ENCODE results near the gene ZDHHC18. TPM values are rescaled to one million over a fixed set of nuclear protein-coding genes. Genes with fewer than 3 reads are reported as not detected.

Gene ZDHHC18, protein sequence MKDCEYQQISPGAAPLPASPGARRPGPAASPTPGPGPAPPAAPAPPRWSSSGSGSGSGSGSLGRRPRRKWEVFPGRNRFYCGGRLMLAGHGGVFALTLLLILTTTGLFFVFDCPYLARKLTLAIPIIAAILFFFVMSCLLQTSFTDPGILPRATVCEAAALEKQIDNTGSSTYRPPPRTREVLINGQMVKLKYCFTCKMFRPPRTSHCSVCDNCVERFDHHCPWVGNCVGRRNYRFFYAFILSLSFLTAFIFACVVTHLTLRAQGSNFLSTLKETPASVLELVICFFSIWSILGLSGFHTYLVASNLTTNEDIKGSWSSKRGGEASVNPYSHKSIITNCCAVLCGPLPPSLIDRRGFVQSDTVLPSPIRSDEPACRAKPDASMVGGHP
- polyA plus RNA-seq (2011; rRNA removed) = 20.4 and 29.2 TPM in 2 replicates
- polyA minus RNA-seq (2011; rRNA and poly(A)+ RNA removed) = 30.1 and 51.3 TPM in 2 replicates

DNA sequence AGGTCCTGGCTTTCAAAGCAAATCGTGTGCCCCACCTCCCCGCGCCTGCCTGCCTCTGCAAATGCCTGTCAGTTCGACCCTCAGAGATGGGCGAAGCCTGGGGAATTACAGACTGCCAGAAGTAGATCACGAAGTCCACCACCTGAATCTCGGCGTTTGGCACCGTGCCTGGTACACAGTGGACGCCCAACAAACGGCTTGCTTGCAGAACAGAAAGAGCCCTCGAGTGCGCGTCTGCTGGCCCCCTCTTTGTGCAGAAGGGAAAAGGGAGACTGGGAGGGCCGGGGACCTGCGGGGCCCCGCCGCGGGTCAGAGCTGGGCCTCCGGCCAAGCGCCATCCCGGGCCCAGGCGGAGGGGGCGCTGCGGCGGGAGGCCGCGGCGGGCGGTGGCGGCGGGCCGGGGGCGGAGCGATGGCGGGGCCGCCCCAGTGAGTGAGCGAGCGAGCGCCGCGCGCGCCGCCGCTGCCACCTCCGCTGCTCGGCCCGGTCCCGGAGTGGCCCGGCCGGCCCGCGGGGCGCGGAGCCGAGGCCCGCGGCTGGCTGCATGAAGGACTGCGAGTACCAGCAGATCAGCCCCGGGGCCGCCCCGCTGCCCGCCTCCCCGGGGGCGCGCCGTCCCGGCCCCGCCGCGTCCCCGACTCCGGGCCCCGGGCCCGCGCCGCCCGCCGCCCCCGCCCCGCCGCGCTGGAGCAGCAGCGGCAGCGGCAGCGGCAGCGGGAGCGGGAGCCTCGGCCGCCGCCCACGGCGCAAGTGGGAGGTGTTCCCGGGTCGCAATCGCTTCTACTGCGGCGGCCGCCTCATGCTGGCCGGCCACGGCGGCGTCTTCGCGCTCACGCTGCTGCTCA lies at the start of gene ZDHHC18:
TSS of gene ZDHHC18 (plus strand) at position 428 of the 845 bp plus-strand sequence. CDS start at position 545, 117 bp downstream.
- H3K27me3 ChIP-seq (ENCODE audit: control insufficient read depth, insufficient read depth, low read length) = no peaks in the 10 kb centered on the region
- TF ChIP-seq, protein P1, sequence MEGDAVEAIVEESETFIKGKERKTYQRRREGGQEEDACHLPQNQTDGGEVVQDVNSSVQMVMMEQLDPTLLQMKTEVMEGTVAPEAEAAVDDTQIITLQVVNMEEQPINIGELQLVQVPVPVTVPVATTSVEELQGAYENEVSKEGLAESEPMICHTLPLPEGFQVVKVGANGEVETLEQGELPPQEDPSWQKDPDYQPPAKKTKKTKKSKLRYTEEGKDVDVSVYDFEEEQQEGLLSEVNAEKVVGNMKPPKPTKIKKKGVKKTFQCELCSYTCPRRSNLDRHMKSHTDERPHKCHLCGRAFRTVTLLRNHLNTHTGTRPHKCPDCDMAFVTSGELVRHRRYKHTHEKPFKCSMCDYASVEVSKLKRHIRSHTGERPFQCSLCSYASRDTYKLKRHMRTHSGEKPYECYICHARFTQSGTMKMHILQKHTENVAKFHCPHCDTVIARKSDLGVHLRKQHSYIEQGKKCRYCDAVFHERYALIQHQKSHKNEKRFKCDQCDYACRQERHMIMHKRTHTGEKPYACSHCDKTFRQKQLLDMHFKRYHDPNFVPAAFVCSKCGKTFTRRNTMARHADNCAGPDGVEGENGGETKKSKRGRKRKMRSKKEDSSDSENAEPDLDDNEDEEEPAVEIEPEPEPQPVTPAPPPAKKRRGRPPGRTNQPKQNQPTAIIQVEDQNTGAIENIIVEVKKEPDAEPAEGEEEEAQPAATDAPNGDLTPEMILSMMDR (IDR thresholded peaks at IDR 0.05; ENCODE audit: low read depth, low read length) = peak; percentile 28; the same call in 1 of the 2 replicates
- POLR2A ChIA-PET = interaction anchor here (0.6 kb wide), 1 partner anchor 39 kb away, joined by 3 read pairs; no protein-coding TSS in a partner anchor
- H3K4me3 ChIP-seq (ENCODE audit: low read depth, low read length) = peak within 1 kb of the TSS; percentile 75
- DNase-seq (ENCODE audit: low read depth, low spot score) = no peak
- no peaks in the 10 kb centered on the region for H3K9me3 ChIP-seq (ENCODE audit: control insufficient read depth, insufficient read depth, low read length)
- H3K27ac ChIP-seq (ENCODE audit: low read depth, low read length) = peak within 1 kb of the TSS; percentile 39
- CTCF ChIA-PET = interaction anchor here (1.6 kb wide), 1 partner anchor 16 kb away, joined by 4 read pairs; no protein-coding TSS in a partner anchor

DNA sequence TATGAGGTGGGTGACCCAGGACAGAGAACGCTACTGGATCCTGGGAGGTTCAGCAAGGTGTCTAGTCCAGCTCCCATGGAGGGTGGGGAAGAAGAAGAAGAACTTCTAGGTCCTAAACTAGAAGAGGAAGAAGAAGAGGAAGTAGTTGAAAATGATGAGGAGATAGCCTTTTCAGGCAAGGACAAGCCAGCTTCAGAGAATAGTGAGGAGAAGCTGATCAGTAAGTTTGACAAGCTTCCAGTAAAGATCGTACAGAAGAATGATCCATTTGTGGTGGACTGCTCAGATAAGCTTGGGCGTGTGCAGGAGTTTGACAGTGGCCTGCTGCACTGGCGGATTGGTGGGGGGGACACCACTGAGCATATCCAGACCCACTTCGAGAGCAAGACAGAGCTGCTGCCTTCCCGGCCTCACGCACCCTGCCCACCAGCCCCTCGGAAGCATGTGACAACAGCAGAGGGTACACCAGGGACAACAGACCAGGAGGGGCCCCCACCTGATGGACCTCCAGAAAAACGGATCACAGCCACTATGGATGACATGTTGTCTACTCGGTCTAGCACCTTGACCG lies 47.3 kb upstream of the ZDHHC18 start:
- Histone ChIP-seq H3K27ac (ENCODE audit: low read depth, low read length) (no peak overlapping the region), H3K4me3 (ENCODE audit: low read depth, low read length) (no peak overlapping the region), H3K27me3 (ENCODE audit: control insufficient read depth, insufficient read depth, low read length) (no peaks in the 10 kb centered on the region), H3K9me3 (ENCODE audit: control insufficient read depth, insufficient read depth, low read length) (no peaks in the 10 kb centered on the region; the same call in 1 of the 2 replicates)
- ChIA-PET CTCF (interaction anchor here (2.0 to 2.5 kb wide), 2 partner anchors 10 to 177 kb away, joined by 7 to 11 read pairs; no protein-coding TSS in a partner anchor), POLR2A (no interaction called here)
- TF ChIP-seq, protein P1 (IDR thresholded peaks at IDR 0.05; ENCODE audit: low read depth, low read length) = no peak
- no peak for DNase-seq (ENCODE audit: low read depth, low spot score)

DNA sequence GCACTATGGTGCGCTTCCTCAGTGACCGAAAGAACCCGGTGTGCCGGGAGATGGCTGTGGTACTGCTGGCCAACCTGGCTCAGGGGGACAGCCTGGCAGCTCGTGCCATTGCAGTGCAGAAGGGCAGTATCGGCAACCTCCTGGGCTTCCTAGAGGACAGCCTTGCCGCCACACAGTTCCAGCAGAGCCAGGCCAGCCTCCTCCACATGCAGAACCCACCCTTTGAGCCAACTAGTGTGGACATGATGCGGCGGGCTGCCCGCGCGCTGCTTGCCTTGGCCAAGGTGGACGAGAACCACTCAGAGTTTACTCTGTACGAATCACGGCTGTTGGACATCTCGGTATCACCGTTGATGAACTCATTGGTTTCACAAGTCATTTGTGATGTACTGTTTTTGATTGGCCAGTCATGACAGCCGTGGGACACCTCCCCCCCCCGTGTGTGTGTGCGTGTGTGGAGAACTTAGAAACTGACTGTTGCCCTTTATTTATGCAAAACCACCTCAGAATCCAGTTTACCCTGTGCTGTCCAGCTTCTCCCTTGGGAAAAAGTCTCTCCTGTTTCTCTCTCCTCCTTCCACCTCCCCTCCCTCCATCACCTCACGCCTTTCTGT lies 46.0 kb upstream of the ZDHHC18 start:
- TF ChIP-seq, protein P1 (IDR thresholded peaks at IDR 0.05; ENCODE audit: low read depth, low read length) = no peak
- ChIA-PET POLR2A (no interaction called here), CTCF (interaction anchor here (2.5 kb wide), 1 partner anchor 8 kb away, joined by 11 read pairs; no protein-coding TSS in a partner anchor)
- no peaks in the 10 kb centered on the region; the same call in 1 of the 2 replicates for H3K9me3 ChIP-seq (ENCODE audit: control insufficient read depth, insufficient read depth, low read length)
- H3K27me3 ChIP-seq (ENCODE audit: control insufficient read depth, insufficient read depth, low read length) = no peaks in the 10 kb centered on the region
- no peak overlapping the region for H3K4me3 ChIP-seq (ENCODE audit: low read depth, low read length)
- no peak for DNase-seq (ENCODE audit: low read depth, low spot score)
- H3K27ac ChIP-seq (ENCODE audit: low read depth, low read length) = no peak overlapping the region

DNA sequence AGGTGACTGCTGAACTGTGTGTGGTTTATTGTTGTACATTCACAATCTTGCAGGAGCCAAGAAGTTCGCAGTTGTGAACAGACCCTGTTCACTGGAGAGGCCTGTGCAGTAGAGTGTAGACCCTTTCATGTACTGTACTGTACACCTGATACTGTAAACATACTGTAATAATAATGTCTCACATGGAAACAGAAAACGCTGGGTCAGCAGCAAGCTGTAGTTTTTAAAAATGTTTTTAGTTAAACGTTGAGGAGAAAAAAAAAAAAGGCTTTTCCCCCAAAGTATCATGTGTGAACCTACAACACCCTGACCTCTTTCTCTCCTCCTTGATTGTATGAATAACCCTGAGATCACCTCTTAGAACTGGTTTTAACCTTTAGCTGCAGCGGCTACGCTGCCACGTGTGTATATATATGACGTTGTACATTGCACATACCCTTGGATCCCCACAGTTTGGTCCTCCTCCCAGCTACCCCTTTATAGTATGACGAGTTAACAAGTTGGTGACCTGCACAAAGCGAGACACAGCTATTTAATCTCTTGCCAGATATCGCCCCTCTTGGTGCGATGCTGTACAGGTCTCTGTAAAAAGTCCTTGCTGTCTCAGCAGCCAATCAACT lies 45.2 kb upstream of the ZDHHC18 start:
- no peak overlapping the region for H3K4me3 ChIP-seq (ENCODE audit: low read depth, low read length)
- no peaks in the 10 kb centered on the region; the same call in 1 of the 2 replicates for H3K9me3 ChIP-seq (ENCODE audit: control insufficient read depth, insufficient read depth, low read length)
- DNase-seq (ENCODE audit: low read depth, low spot score) = no peak
- ChIA-PET POLR2A (no interaction called here), CTCF (interaction anchor here (0.8 to 1.2 kb wide), 3 partner anchors 179 to 183 kb away, joined by 3 to 4 read pairs (median 3); no protein-coding TSS in a partner anchor)
- no peaks in the 10 kb centered on the region for H3K27me3 ChIP-seq (ENCODE audit: control insufficient read depth, insufficient read depth, low read length)
- TF ChIP-seq, protein P1 (IDR thresholded peaks at IDR 0.05; ENCODE audit: low read depth, low read length) = no peak
- H3K27ac ChIP-seq (ENCODE audit: low read depth, low read length) = no peak overlapping the region

Data from AG04450 (cell line).